ENCODE data around the gene NTRK3.

The NTRK3 gene

GRCh38 chr15:88028024-88028423 is 228.5 kb downstream of the NTRK3 start:
- no peak for DNase-seq (ENCODE audit: low read depth)

DNA sequence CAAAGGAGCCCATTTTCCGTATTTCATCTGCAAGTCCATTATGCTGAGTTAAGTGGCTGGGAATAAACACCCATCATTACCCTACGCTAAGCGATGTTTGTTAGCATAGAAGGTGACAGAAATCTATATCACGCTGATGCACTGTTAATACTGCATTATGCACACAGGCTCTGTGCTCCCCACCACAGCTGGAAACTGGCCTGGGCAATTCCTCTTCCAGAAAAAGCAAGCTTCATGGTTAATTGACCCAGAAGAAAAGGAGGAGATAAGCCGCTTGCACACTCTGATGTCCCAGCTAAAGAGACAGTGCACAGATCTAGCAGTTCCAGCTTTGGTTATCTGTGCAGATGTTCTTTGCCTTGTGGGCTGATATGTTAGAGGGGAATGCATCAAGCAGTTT is 232.6 kb downstream of the NTRK3 start:
- DNase-seq (ENCODE audit: low read depth) = no peak

- DNase-seq (ENCODE audit: low read depth) = no peak
Observed at GRCh38 chr15:88022716-88023115, 233.8 kb downstream of the NTRK3 start.

DNA sequence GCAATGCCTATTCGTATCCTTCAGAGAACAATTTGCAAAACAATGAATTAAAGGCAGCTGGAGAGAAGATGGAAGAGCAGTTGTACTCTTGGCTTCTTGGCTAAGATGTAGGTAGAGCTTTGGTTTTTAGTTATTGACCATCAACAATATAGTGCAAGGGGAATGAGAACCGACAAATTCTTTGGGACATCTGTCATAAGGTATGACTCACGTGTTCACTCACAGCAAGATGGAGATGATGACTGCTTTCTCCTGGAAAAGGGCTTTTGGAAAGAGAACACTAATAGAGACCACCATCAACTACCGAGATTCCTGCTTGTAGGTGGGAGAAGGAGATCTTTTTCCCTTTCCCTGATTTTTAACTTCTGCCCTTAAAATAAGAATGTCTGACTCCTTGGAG is 234.9 kb downstream of the NTRK3 start:
- DNase-seq (ENCODE audit: low read depth) = no peak

DNA sequence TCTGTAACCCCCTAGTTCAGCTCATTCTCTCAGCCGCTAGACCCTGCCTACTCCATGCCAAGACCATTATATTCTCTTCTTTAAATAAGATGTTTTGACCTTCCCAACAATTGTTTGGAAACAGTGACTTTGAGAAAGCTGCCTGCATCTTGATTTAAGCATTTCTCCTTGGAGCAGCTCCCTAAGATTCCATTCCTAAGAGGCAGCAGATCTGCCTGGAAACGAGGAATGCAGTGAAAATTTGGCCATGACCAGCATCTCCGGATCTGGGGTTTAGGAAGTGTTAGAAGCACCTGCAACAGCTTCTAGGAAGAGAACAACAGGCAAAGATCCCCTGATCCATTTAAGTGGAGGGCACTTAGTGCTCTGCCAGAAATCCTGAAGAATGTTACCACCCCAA is 235.7 kb downstream of the NTRK3 start:
- DNase-seq (ENCODE audit: low read depth) = no peak

GRCh38 chr15:88019656-88020055 is 236.9 kb downstream of the NTRK3 start:
- DNase-seq (ENCODE audit: low read depth) = no peak

DNA sequence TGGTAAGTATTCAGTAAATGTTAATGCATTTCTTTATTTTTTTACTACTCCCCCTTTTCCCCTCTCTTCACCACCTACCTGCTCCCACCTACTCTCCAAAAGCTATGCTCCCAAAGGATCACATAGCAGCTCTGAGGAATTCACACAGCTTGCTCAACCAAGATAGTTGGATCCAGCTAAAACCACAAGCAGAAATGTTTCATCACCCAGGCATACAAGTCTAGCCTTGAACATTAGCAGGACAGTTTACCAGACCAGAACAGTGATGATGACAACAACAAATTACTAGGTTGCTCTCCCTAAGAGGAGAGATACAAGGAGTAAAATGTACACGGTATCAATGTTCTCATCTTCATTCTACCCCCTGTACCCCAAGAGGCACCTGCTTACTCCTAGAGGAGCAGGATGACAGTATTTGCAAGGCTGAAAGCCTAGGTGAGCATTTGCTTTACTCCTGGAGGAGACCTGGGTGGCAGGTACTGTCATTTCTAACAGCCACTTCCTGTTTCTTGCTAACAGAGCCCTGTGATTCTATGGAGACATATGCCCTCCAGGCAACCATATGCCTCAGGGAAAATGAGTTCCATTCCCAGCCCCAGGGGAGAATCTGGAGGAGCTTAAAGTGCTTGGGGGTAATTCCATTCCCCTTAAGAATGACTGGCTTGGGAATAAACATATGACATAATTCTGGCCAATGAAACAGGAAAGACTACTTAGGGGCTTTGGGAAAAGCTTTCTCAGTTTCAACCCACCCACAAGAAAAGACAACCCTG is 237.5 kb downstream of the NTRK3 start:
- peak; percentile 7 for DNase-seq (ENCODE audit: low read depth)

GRCh38 chr15:88017753-88018152 is 238.8 kb downstream of the NTRK3 start:
- DNase-seq (ENCODE audit: low read depth) = no peak

DNA sequence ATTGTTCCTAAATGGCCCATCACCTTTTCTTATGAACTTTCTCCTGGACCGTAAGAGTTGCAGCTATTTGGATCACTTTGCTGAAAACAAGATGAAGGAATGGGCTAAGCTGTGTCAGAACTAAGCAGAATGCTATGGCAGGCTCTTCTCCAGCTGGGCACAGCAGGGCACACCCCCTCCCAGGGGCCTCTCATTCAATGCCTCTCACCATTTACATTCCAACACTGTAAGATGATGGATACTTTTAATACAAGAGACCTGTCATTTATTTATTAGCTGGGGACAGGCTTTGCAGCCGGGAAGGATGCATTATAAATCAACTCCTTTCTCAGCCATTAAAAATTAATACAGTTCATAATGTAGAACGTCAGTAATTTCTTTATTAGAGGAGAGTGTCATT is 240.1 kb downstream of the NTRK3 start:
- DNase-seq (ENCODE audit: low read depth) = no peak

- DNase-seq (ENCODE audit: low read depth) = no peak
Observed at GRCh38 chr15:88015228-88015860, 241.2 kb downstream of the NTRK3 start.

DNA sequence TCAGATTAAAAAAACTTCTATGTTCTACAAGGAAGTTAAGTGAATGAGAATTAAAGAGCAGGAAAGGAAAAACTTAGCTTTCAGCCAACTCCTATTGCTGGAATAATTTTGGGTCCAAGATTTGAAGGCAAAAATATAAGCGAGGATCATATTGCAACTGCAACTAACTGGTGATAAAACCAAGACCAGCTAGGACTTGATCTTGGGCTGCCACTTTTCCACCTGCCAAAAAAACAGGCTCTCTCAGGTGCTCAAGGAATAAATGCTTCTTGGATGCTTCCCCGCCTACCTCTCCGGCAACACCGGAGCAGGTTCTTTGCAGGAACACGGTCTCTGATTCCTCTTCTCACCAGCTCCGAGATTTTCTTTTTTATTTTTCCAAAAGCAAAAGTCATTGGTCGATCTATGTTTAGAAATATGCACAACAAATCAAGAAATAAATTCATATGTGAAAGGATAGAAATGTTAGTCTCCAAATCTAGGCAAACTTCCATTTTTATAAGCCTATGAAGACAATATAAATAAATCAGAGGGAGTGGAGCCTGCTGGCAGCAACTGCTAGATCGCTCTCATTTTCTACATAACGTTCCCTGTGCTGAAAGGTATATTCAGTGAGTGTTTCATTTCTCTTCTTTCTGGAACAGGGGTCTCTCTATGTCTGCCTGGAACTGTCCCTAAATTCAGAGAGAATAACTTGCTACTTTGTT is 241.9 kb downstream of the NTRK3 start:
- no peak for DNase-seq (ENCODE audit: low read depth)

DNA sequence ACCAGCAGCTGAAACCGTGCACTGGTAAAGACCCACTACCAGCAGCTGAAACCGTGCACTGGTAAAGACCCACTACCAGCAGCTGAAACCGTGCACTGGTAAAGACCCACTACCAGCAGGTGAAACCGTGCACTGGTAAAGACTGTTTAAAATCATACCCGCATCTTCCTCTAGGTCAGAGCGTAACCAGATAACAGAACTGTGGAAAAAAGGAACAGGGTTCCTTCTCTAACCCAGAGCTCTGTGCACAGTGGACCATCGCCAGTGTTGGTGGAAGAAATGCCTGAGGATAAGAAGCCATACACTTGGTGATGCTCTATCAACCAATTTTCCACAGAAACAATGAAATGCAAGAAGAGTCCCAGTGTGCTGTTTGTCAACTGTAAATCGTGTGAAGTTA is 243.4 kb downstream of the NTRK3 start:
- DNase-seq (ENCODE audit: low read depth) = no peak

DNA sequence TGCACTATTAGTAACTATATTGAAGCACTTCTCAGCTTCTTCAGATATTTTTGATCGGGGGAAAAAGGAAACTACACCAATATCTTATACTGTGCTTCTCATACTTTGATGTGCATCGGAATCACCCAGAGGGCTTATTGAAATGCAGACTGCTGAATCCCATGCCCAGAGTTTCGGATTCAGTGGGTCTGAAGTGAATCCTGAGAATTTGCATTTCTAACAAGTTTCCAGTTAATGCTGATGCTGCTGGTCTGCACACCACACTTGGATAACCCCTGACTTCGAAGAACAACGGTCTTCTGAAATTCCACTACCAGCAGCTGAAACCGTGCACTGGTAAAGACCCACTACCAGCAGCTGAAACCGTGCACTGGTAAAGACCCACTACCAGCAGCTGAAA is 243.9 kb downstream of the NTRK3 start:
- no peak for DNase-seq (ENCODE audit: low read depth)

- DNase-seq (ENCODE audit: low read depth) = no peak
Observed at GRCh38 chr15:88012233-88012632, 244.3 kb downstream of the NTRK3 start.

DNA sequence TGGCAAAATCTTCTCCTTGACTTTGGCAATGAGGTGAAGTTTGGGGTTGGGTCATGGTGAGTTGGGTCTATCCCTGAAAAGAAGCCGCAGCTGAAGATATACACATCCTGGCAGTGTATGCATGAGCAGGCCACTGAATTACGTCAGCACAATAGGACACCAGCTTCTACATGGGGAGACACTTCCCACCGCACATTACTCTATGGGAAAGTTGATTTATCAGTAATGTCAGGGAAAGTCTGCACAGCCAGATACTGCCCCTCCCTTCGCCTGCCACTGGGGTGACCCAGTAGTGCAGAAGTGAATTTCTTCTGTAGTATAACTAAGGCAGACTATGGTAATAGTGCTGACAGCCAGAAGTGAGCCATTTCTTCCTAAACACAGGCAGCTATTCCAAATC is 245.0 kb downstream of the NTRK3 start:
- DNase-seq (ENCODE audit: low read depth) = no peak

- DNase-seq (ENCODE audit: low read depth) = no peak
Observed at GRCh38 chr15:88006146-88006545, 250.4 kb downstream of the NTRK3 start.

DNA sequence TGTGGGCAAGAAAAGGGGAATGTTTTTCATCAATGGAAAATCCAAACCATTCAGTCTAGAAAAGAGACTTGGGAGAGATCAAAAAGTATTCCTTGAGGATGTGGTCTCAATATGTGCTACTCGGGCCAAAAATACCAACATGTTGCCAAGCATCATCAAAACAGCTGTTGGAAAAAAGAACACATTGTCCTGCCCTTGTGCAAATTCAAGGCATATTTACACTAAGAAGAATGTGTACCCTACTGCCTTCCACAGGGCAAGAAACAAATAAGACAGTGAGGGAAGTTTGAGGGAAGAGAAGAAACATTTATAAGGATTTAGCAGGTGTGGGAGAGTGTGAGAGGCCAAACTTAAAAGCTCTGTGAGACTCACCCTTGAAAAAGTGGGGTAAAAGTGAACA is 252.1 kb downstream of the NTRK3 start:
- DNase-seq (ENCODE audit: low read depth) = no peak

- no peak for DNase-seq (ENCODE audit: low read depth)
Observed at GRCh38 chr15:88003541-88004327, 252.8 kb downstream of the NTRK3 start.

DNA sequence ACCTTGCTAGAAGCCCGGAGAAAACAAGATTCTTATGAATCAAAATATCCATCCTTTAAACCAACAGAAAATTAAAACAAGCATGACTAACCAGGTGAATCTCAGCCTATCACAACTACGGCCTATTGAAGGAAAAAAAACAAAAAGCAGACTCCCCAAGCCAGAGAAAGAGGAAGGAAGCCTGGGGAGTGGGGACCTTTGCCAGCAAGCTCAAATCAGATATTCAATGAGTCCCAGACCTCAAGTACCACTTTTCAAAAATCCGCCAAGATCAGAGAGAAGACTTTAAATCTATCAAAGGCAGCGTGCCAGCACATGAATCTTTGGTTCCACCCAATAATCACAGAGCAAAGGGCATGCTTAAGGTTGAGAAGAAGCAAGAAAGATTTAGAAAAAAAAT is 253.8 kb downstream of the NTRK3 start:
- DNase-seq (ENCODE audit: low read depth) = no peak

DNA sequence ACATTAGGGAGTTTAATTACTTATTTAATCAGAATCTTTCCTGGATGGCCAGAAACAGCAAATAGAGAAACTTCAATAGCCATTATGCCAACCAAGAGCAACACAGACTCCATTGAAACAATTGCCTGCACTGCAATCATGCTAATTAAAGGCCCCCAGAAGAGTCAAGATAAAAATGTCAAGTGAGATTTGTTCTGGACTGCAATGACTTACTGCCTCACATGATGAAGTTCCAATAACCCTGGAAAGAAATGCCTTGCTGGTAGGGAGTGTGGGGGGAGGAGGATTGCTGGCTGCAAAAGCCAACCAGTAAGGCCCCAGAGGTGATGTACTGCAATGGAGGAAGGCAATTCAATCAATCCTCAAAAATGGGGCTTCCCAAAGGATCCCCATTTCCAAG is 257.9 kb downstream of the NTRK3 start:
- DNase-seq (ENCODE audit: low read depth) = no peak

DNA sequence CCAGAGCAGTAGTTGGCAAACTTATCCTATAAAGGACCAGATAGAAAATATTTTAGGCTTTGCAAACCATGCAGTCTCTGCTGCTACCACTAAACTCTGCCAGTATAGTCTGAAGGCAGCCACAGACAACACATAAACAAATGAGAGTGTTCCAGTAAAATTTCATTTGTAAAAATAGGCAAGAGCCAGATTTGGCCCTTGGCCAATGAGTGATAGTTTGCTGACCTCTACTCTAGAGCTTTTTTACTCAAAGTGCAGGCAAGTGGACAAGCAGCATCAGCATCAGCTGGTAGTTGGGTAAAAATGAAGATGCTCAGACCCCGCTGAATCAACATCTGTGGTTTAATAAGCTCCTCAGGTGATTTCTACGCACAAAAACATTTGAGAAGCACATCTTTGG is 269.8 kb downstream of the NTRK3 start:
- DNase-seq (ENCODE audit: low read depth) = no peak

GRCh38 chr15:87985451-87985850 is 271.1 kb downstream of the NTRK3 start:
- no peak for DNase-seq (ENCODE audit: low read depth)

- DNase-seq (ENCODE audit: low read depth) = no peak
Observed at GRCh38 chr15:87981969-87982368, 274.6 kb downstream of the NTRK3 start.

Data from EH (cell line).